SH-SY5Y (cell line): ENCODE results near the gene IBA57.

Experiments
- GATA2 ChIP-seq: IDR thresholded peaks from 2 replicates; pipeline ENCODE4 v1.6.1; 2011; ENCODE audit warnings: mild to moderate bottlenecking, low read depth, low read length
- GATA3 ChIP-seq: IDR thresholded peaks from 2 replicates; pipeline ENCODE4 v1.6.1; 2011; ENCODE audit warnings: low read depth, mild to moderate bottlenecking, low read length, moderate library complexity

GRCh38 chr1:228151180-228151925 is 14.3 kb upstream of the IBA57 start:
- TF ChIP-seq GATA3 (no peak), GATA2 (no peak)
